H4 (cell line): ENCODE results near the gene ERCC1. TPM values are rescaled to one million over a fixed set of nuclear protein-coding genes. Genes with fewer than 3 reads are reported as not detected.
A peak's percentile ranks its signal among the peaks of the same experiment; 100 is the strongest.

Source experiments
- DNase-seq: peaks from one replicate; pipeline ENCODE4 v3.0.0-alpha.2; 2015; ENCODE audit warnings: low spot score
- total RNA-seq: library from RNA; depleted of rRNA; stranded (reverse); fragments of >200 nt; shearing (Covaris generic); gene quantifications from 2 replicates; pipeline ENCODE4 v1.2.3, GENCODE V29; 2014

The ERCC1 gene
- total RNA-seq, 1 experiment from 2014 or later, result 49.3 TPM

DNA sequence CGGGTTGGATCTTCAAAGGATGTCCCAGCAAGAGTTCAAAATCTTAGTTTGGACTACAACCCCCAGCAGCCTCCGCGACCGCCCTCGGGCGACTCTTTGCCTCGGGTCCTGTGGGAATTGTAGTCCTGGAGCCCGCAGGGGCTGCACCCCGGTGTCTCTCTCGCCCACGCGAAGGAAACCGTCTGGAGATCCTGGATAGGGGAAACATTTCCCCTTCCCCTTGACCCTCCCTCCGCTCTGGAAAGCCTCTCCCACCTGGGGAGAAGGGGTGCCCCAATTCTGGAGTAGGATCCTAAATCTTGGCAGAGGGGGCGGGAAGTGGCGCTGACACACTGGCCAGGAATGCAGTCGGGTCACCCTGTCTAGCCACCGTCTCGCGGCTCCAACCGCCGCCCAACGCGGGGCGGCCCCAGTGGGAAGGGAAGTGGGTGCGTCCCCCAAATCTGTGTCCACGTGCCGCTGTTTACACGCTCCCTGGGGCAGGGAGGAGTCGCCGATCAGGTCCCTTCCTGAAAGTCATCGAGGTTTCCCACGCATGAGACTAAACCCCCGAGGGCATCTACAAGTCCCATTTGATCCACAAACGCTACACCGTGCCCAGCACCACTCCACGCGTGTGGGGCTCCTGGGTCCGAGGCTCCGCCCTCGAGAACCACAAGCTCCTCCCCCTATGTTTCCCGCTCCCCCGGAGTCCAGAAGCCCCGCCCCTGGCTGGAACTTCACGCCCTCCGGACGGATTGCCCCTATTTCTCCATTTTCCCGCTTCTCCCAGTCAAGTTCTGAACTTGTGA is 18.1 kb downstream of the ERCC1 start:
- peak; percentile 61 for DNase-seq

- no peak for DNase-seq
These were observed 18.9 kb downstream of the ERCC1 start, which contains the start of gene PPP1R13L for GRCh38 chr19:45404557-45405434. Gene PPP1R13L (minus strand): TSS chr19:45405069. CDS start chr19:45398318, 6,751 bp downstream.

DNA sequence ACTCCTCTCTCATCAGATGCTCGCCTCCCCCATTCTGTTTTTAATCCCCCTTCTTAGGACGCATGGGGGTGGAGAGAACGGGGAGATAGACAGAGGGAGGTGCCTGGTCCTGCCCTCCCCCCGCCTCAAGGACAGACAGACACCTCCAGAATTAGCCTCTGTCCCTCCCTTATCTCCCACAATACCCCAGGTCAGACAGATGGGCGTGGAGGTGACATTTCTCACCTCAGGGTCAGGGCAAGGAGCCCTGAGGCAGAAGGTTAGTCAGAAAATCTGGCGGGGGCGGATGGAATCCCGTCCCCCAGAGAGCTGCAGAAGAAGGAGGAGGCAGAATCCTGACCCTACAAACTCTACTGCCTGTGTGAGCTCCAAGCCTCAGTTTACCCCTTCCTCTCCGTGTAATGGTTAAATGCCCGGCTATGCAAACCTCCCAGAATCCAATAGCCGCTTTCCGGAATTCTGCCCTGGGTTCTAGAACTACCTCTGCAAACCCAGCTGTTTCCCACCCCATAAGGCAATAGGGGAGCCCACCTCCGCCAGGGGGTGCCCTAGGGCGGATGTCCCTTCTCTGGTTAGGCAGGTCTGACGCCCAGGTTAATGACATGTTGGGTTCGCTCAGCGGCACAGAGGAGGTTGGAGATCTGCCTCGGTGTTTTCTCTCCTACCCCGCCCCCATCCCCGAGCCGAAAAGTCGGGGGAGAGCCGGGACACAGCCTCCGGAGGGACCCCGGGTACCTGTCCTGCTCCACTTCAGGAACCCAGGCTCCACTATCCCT is 19.7 kb downstream of the ERCC1 start:
- DNase-seq, result no peak

DNA sequence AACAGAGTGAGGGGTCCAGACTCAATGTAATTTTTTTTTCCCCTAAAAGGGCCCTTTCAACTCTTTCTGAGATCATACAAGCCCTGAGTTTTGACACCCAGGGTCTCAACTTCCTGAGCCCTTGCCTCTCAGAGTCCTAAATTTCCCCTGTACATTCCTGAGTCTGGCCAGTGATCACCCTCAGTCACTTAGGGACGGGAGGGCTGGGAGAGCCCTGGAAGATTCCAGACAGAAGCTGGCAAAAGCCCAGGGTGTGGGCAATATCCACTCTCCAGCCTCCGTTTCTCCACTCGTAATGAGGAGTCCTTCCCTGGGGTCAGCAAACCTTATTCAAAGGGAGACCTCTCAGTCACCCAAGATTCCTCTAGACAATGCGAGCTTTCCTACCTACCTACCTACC is 20.4 kb downstream of the ERCC1 start:
- DNase-seq, result no peak

GRCh38 chr19:45402298-45403061 is 21.2 kb downstream of the ERCC1 start:
- no peak for DNase-seq

- DNase-seq, result no peak
These were observed 21.9 kb downstream of the ERCC1 start for GRCh38 chr19:45401815-45402214.

GRCh38 chr19:45400192-45400591 is 23.5 kb downstream of the ERCC1 start:
- no peak for DNase-seq

GRCh38 chr19:45395821-45396617 is 27.7 kb downstream of the ERCC1 start:
- DNase-seq, result no peak

- DNase-seq, result no peak
These were observed 31.6 kb downstream of the ERCC1 start for GRCh38 chr19:45391871-45392665.

GRCh38 chr19:45391346-45391745 is 32.4 kb downstream of the ERCC1 start:
- peak; percentile 24 for DNase-seq

DNA sequence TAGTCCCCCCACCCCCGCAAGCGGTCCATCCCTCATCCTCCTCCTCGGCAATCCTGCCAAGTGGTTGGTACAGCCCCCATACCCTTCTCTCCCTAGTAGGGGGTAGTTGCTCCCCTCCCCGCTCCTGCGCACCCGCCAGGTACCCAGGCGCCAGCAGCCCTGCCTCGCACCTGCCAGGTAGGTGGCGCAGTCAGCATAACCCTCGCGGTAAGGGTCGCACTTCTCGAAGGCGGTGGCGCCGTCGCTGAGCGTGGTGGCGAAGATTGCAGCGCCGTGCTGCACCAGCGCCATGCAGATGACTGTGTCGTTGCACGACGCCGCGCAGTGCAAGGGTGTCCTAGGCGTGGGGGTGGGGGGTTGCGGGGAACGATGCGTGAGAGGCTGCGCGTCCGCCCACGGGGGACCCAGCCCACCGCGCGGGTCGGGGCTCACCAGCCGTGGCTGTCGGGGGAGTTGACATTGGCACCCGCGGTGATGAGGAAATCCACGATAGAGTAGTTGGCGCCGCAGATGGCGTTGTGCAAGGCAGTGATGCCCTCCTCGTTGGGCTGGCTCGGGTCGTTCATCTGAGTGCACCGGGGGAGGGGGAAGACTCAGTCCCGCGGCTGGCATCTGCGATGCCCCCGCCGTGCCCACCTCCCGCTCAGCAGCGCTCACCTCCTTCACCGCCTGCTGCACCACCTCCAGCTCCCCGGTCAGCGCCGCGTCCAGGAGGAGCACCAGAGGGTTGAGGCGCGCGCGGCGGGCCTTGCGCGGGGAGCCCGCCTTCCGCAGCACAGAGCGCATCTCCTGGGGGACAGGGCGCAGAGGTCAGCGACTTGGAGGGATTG is 38.1 kb downstream of the ERCC1 start:
- no peak for DNase-seq

DNA sequence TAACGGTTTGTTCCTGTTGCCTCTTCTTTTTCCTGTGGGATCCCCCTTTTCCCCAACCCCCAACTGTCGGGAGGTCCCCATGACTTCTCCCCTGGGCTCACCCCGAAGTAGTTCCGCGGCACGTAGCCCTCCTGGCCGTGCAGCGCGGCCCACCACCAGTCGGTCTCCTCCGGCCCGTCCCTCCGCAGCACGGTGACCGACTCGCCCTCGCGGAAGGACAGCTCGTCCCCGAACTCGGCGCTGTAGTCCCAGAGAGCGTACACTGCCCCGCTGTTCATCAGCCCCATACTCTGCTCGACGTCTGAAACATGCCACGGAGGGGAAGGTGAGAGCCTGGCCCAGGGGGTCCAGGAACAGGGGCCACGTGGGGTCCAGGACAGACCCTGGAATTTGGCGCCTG is 41.3 kb downstream of the ERCC1 start:
- DNase-seq, result no peak

DNA sequence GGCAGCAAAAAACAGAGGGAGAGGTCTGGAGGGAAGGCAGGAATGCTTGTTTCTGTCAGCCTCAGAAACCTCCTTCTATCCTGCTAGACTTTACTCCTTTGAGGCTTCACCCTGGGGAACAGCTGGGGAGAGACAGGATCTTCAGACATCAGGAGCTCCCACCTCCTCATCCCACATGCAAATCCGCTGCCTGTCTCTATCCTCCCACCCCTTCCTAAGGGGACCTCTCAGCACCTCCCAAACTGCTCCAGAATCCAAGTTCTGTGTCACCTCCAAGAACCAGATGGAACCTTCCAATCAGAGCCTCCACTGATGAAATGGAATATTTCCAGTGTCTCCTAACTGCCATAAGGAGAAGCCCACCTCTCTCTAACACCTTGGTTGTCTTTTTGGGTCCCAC is 43.6 kb downstream of the ERCC1 start:
- no peak for DNase-seq

GRCh38 chr19:45376045-45376724 is 47.5 kb downstream of the ERCC1 start:
- peak; percentile 70 for DNase-seq

DNA sequence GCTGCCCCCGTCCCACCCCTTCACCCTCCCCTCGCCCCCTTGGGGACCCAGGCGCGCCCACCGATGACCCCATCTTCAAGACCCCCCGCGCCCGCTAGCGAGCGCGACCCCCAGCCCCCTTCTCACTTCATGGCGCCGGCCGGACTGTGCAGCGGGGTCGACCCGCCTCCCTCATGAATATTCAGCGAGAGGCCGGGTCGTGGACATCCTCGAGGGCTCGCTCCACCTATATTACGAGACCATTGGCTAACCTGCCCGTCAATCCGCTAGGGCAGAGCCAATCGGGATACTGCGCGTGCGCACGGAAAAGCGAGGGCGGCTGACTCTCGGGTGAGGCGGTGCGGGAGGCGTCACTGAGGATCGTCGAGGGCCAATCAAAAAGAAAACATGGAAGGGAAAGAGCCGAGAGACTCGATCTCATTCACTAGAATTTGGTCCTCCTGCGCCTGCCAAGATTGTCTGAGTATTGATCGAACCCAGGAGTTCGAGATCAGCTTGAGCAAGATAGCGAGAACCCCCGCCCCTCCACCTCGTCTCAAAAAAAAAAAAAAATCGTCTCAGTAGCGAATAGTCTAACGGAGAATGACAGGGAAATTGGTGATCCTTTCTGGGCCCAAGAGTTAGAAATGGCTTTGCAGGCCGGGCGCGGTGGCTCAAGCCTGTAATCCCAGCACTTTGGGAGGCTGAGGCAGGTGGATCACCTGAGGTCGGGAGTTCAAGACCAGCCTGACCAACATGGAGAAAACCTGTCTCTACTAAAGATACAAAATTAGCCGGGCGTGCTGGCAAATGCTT is 53.1 kb downstream of the ERCC1 start, which contains the start of gene ERCC2:
ERCC2 (minus strand) TSS at position 164 of the 795 bp plus-strand sequence; CDS start at position 131, 33 bp downstream.
- DNase-seq, result peak; percentile 94

DNA sequence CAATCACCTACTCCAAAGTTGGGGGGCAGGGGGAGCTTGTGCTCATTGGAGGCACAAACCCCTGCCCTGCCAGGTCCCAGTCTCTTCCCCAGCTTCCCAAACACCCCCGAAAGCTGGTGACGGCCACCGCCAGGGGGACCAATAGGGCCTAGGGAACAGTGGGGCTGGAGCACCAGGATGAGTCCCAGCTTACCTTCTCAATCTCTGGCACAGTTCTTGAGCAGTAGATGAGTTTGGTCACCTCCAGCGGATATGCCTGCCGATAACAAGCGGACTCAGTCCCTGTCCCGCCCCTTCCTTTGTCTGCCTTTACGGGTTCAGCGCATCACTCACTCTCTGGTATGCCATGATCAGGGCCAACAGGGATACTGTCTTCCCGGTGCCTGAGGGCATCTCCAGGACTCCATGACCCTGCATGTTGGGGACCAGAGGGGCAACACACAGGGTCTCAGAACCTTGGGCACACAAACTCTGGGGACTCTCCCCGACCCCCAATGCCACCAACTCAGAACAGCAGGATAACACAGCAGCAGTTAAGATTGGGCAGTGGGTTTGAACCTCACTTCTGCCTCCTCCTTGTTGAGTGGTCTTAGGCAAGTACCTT is 54.9 kb downstream of the ERCC1 start:
- no peak for DNase-seq

DNA sequence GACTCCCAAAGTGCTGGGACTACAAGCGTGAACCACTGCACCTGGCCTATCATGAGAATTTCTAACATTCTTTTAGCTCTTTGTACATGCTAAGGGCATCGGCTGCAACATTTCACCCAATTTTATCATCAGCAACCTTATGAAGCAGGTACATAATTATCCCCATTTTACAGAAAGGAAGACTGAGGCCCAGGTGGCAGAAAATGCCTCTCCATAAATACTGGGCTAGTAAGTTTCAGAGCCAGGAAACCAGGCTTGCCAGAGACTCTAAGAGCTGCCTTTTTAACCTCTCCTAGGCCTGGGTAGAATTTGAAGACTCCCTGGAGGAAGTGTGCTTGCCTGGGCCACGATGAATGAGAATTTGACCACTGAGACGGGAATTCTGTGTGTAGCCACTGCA is 55.6 kb downstream of the ERCC1 start:
- DNase-seq, result no peak
